ENCODE data around the gene DNAJC17. TPM values are rescaled to one million over a fixed set of nuclear protein-coding genes. Genes with fewer than 3 reads are reported as not detected.
A peak's percentile ranks its signal among the peaks of the same experiment; 100 is the strongest.

Gene DNAJC17
- total and polyA plus RNA-seq, 2 of the 13 experiments (the other 11 are each of a cell fraction or from before 2014, with no cell fraction given), result 22.2 to 26.5 TPM

GRCh38 chr15:40782609-40783227 is 24.6 kb downstream of the DNAJC17 start (continued):
- TF ChIP-seq KAT7 (CRISPR knock-in tag; IDR thresholded peaks at IDR 0.05; ENCODE audit: borderline replicate concordance), result 0 out of 2 replicates have a peak, but pooled peaks have one; percentile 64
- no peak for TF ChIP-seq NFATC3 (CRISPR knock-in tag; IDR thresholded peaks at IDR 0.05)
- TF ChIP-seq ZNF800 (CRISPR knock-in tag; IDR thresholded peaks at IDR 0.05), result no peak
- TF ChIP-seq ETS1 (CRISPR knock-in tag; IDR thresholded peaks at IDR 0.05), result no peak
- TF ChIP-seq HMGXB3 (CRISPR knock-in tag; IDR thresholded peaks at IDR 0.05; ENCODE audit: borderline replicate concordance), result 0 out of 2 replicates have a peak, but pooled peaks have one; percentile 31
- peak; percentile 83 for TF ChIP-seq ZNF331 (CRISPR knock-in tag; IDR thresholded peaks at IDR 0.05)
- no peak for TF ChIP-seq FOXA1 (IDR thresholded peaks at IDR 0.05)
- TF ChIP-seq FOXA1 (CRISPR knock-in tag; IDR thresholded peaks at IDR 0.05), result peak; percentile 26; the same call in 1 of the 2 replicates
- TF ChIP-seq MED13 (CRISPR knock-in tag; IDR thresholded peaks at IDR 0.05), result peak; percentile 30; the same call in 1 of the 2 replicates
- TF ChIP-seq ZNF335 (CRISPR knock-in tag; IDR thresholded peaks at IDR 0.05), result 0 out of 2 replicates have a peak, but pooled peaks have one; percentile 33
- TF ChIP-seq SSRP1 (CRISPR knock-in tag; IDR thresholded peaks at IDR 0.05), result no peak
- TF ChIP-seq EZH2 (conservative IDR thresholded peaks at IDR 0.05; ENCODE audit: low read depth, low read length), result no peak
- no peak for TF ChIP-seq SP4 (CRISPR knock-in tag; IDR thresholded peaks at IDR 0.05)
- no peak for TF ChIP-seq ZBTB37 (CRISPR knock-in tag; IDR thresholded peaks at IDR 0.05)
- TF ChIP-seq SRF (IDR thresholded peaks at IDR 0.05; ENCODE audit: low read depth, low read length), result no peak
- peak; percentile 43; the same call in 1 of the 2 replicates for TF ChIP-seq MIXL1 (CRISPR knock-in tag; IDR thresholded peaks at IDR 0.05)
- TF ChIP-seq ZNF768 (CRISPR knock-in tag; IDR thresholded peaks at IDR 0.05), result peak; percentile 50; the same call in 1 of the 2 replicates
- TF ChIP-seq RARA (CRISPR knock-in tag; IDR thresholded peaks at IDR 0.05), result peak; percentile 34; the same call in 1 of the 2 replicates
- peak; percentile 65; the same call in 1 of the 2 replicates for TF ChIP-seq ZNF124 (CRISPR knock-in tag; IDR thresholded peaks at IDR 0.05)
- no peak for TF ChIP-seq PLSCR1 (CRISPR knock-in tag; IDR thresholded peaks at IDR 0.05; ENCODE audit: borderline replicate concordance)
- TF ChIP-seq TP53 (CRISPR knock-in tag; conservative IDR thresholded peaks at IDR 0.05), result no peak
- TF ChIP-seq HOXA5 (CRISPR knock-in tag; IDR thresholded peaks at IDR 0.05), result no peak

All from HepG2 (cell line).